Measurements from ENCODE around the gene HSD17B4. TPM values are rescaled to one million over a fixed set of nuclear protein-coding genes. Genes with fewer than 3 reads are reported as not detected.

The HSD17B4 gene
- total and polyA plus RNA-seq, 2 of the 13 experiments (the other 11 are each of a cell fraction or from before 2014, with no cell fraction given), result 178 to 399 TPM

DNA sequence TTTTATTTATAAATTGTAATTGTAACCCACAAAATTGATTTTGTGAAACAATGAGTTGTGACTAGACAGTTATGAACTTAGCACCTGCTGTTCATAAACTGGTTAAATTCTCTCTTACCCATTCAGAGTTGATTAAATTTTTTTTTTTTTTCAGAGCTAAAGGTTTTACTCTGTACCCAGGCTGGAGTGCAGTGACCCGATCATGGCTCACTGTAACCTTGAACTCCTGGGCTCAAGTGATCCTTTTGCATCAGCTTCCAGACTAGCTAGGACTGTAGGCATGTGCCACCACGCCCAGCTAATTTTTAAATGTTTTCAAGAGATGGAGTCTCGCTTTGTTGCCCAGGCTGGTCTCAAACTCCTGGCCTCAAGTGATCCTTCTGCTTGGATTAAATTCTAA, 1.9 kb downstream of the HSD17B4 start (continued):
- TF ChIP-seq, protein P1, sequence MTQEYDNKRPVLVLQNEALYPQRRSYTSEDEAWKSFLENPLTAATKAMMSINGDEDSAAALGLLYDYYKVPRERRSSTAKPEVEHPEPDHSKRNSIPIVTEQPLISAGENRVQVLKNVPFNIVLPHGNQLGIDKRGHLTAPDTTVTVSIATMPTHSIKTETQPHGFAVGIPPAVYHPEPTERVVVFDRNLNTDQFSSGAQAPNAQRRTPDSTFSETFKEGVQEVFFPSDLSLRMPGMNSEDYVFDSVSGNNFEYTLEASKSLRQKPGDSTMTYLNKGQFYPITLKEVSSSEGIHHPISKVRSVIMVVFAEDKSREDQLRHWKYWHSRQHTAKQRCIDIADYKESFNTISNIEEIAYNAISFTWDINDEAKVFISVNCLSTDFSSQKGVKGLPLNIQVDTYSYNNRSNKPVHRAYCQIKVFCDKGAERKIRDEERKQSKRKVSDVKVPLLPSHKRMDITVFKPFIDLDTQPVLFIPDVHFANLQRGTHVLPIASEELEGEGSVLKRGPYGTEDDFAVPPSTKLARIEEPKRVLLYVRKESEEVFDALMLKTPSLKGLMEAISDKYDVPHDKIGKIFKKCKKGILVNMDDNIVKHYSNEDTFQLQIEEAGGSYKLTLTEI (CRISPR knock-in tag; conservative IDR thresholded peaks at IDR 0.05), result no peak
- TF ChIP-seq, protein P2, sequence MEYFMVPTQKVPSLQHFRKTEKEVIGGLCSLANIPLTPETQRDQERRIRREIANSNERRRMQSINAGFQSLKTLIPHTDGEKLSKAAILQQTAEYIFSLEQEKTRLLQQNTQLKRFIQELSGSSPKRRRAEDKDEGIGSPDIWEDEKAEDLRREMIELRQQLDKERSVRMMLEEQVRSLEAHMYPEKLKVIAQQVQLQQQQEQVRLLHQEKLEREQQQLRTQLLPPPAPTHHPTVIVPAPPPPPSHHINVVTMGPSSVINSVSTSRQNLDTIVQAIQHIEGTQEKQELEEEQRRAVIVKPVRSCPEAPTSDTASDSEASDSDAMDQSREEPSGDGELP (IDR thresholded peaks at IDR 0.05; ENCODE audit: borderline replicate concordance, low read depth), result no peak
- TF ChIP-seq SETDB1 (CRISPR knock-in tag; IDR thresholded peaks at IDR 0.05; ENCODE audit: borderline replicate concordance), result no peak
- TF ChIP-seq DRAP1 (CRISPR knock-in tag; IDR thresholded peaks at IDR 0.05), result no peak
- no peak for TF ChIP-seq ZFP36 (IDR thresholded peaks at IDR 0.05; ENCODE audit: borderline replicate concordance, low read depth, low read length, partially characterized antibody)
- peak; percentile 32; the same call in 1 of the 2 replicates for TF ChIP-seq NAIF1 (CRISPR knock-in tag; IDR thresholded peaks at IDR 0.05; ENCODE audit: borderline replicate concordance)
- TF ChIP-seq JUNB (CRISPR knock-in tag; IDR thresholded peaks at IDR 0.05; ENCODE audit: borderline replicate concordance), result no peak
- no peak for TF ChIP-seq ZNF234 (CRISPR knock-in tag; conservative IDR thresholded peaks at IDR 0.05)
- TF ChIP-seq GTF3A (CRISPR knock-in tag; conservative IDR thresholded peaks at IDR 0.05), result no peak
- no peak for TF ChIP-seq LCORL (IDR thresholded peaks at IDR 0.05)
- no peak for TF ChIP-seq LCORL (CRISPR knock-in tag; IDR thresholded peaks at IDR 0.05)
- TF ChIP-seq NFE2L1 (CRISPR knock-in tag; IDR thresholded peaks at IDR 0.05; ENCODE audit: borderline replicate concordance), result no peak
- no peak for TF ChIP-seq CBX2 (IDR thresholded peaks at IDR 0.05; ENCODE audit: low read depth, low read length)
- no peak for TF ChIP-seq CBX2 (CRISPR knock-in tag; IDR thresholded peaks at IDR 0.05; ENCODE audit: low read depth)
- TF ChIP-seq NFYB (CRISPR knock-in tag; IDR thresholded peaks at IDR 0.05), result no peak
- no peak for TF ChIP-seq FOXC1 (CRISPR knock-in tag; IDR thresholded peaks at IDR 0.05; ENCODE audit: borderline replicate concordance)
- TF ChIP-seq ZFP36L1 (CRISPR knock-in tag; IDR thresholded peaks at IDR 0.05), result no peak
- no peak for TF ChIP-seq TBX2 (CRISPR knock-in tag; IDR thresholded peaks at IDR 0.05; ENCODE audit: borderline replicate concordance)
- TF ChIP-seq ZNF367 (CRISPR knock-in tag; IDR thresholded peaks at IDR 0.05; ENCODE audit: borderline replicate concordance), result no peak
- no peak for TF ChIP-seq ZNF33B (CRISPR knock-in tag; IDR thresholded peaks at IDR 0.05)
- no peak for TF ChIP-seq ZBTB49 (CRISPR knock-in tag; IDR thresholded peaks at IDR 0.05; ENCODE audit: borderline replicate concordance)
- TF ChIP-seq PATZ1 (CRISPR knock-in tag; IDR thresholded peaks at IDR 0.05), result no peak
- peak in 1 of 2 experiments; percentile 85; a peak in 2 of 4 replicates for TF ChIP-seq ATF4 (CRISPR knock-in tag; IDR thresholded peaks at IDR 0.05)
